ENCODE results near the gene GPX7.
A peak's percentile ranks its signal among the peaks of the same experiment; 100 is the strongest.

GPX7 gene

GRCh38 chr1:52588535-52588934 is 13.6 kb upstream of the GPX7 start:
- DNase-seq = no peak

DNA sequence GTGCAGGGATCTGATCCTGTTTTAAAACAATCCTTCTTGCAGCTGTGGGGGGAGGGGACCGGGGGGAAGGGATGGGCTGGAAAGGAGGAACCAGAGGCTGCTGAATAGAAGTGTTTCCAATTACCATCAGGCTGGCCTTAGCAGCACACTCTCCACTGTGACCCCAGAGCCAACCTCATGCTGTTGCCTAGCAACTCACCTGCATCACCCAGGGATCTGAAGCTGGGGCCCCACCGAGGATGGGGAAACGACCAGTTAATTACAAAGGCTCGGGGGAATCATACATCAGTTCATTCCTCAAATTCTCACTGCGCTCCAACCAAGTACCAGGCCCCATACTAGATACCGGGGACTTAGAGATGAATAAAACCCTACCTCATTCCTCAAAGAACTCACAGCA is 11.9 kb upstream of the GPX7 start:
- no peak for DNase-seq

DNA sequence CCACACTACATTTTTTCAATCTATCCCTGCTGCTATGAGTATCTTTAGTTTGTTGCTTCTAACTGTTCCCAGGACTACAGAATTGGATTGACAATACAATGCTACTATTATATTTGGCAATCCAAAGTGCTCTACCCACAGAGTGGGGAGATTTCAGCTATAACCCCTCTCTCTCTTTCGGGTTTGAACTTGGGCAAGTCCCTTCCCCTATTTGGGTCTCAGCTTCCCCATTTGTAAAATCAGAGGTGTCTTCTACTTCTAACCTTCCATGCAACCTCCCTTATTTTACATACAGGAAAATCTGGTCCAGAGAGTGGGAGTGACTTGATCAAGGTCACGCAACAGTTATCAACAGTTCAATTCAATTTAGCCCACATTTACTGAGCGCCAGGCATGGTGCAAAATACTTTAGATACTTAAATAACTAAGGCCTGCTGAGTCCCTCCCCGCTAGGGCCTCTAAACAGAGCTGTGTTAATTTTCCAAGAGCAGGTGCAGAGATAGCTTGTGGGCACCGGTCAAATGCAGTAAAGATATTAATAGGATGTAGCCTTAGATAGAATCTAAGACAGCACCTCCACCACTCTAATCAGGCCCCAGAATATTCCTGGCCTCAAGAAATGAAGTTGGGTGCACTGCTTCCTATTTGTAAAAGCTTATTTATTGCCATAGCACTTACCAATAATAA is 9.4 kb upstream of the GPX7 start:
- DNase-seq = no peak

- DNase-seq = no peak
Observed at GRCh38 chr1:52593495-52593894, 8.7 kb upstream of the GPX7 start.

- no peak for DNase-seq
Observed at GRCh38 chr1:52595061-52595460, 7.1 kb upstream of the GPX7 start.

- no peak for DNase-seq
Observed at GRCh38 chr1:52597912-52598311, 4.3 kb upstream of the GPX7 start.

DNA sequence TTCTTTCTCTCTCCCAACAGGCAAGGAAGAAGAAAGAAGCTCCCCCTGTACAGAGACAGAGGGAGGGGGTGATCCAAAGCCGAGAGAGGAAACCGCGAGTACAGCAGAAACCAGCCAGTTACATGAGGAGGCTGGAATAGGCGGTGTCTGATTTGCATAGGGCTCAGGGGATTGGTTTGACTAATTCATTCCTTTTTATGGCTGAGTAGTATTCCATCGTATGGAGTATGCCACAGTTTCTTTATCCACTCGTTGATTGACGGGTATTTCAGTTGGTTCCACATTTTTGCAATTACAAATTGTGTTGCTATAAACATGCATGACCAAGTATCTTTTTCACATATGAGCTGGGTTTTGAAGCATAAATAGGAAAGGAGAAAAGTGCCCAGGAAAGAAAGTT is 3.4 kb upstream of the GPX7 start:
- no peak for DNase-seq

DNA sequence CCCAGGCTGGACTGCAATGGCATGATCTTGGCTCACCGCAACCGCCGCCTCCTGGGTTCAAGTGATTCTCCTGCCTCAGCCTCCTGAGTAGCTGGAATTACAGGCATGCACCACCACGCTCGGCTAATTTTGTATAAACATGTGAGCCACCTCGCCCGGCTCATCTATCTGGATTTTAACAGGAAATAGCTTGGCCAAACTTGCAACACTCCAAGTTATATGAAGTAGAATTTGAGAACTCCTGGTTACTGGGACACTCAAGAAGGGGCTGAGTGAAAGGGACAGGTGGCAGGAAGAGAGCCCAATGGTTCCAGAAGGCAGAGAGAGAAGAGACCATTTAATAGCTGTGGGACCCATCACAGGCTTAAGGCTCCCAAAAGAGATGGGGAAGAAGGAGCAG is 2.9 kb upstream of the GPX7 start:
- DNase-seq = no peak

- DNase-seq = no peak
Observed at GRCh38 chr1:52600533-52601179, 1.5 kb upstream of the GPX7 start.

DNA sequence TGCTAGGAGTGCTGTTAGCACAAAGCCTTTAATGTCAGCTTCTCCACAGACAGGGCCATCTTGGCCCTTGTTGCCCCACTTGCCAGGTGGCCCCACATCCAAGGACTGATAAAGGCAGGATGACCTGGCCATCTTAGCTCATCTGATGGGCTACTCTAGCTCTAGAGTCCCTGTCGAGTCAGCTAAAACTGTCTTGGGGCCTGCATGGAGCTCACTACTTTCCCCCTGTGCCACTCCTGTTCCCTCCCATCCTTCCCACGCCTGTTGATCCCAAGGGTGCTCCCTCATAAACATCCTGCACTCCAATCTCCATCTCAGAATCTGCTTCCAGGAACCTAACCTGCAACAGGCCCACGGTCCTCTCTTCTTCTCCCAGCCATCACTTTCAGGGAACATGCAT is 652 bp upstream of the GPX7 start:
- DNase-seq = no peak

DNA sequence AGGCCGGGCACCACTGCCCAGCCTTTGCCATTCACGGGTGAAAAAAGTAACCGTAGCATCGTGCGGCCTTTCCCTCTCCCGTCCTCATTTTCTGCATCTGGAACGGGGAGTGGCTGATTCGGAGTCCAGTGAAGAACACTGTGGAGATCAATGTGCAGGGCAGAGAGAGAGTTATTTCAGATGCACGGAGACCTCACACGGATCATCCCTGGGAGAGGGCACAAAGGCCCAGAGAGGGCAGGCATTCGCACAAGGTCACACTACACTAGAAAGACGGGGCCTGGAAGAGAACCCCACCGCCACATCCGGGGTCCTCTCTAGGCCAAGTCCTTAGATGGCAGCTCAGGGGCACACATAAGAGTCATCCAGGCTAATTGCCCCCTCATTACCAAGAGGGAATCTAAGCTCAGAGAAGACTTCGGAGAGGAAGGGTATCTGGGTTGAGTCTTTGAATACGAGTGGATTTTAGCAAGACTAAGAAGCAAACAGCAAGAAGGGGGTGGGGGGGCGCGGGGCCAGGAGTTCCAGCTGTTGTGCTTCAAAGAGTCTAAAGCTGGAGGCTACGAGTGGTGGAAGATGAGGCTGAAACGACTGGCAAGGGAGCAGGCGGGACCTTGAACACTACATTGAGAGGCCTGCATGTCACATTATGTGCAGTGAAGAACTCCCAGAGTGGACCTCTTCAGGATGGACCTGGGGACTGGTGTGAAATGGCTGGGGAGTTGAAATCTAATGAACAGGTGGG is 857 bp downstream of the GPX7 start:
- DNase-seq = peak in 1 of 2 donors; percentile 29

DNA sequence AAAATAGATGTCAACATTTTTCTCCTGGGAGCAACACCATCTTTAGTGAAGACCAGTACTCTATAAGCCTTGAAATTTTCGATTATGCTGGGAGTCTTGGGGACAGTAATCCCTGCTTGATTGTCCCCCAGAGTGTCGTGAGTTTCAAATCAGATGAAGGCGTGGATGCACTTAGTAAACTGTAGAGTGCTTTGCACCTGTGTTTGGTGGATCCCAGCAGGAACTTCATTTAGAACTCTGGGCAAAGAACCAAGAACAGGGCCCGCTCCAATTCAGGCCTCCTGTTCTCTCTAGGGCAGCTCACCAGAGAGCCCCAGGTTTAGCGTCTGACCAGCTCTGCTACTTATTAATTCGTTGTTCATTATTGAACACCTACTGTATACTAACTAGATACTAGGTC is 1.5 kb downstream of the GPX7 start:
- DNase-seq = no peak

GRCh38 chr1:52604063-52604770 is 2.0 kb downstream of the GPX7 start:
- no peak for DNase-seq

GRCh38 chr1:52613636-52614373 is 11.6 kb downstream of the GPX7 start:
- DNase-seq = no peak

- DNase-seq = no peak
Observed at GRCh38 chr1:52614671-52615070, 12.5 kb downstream of the GPX7 start.

DNA sequence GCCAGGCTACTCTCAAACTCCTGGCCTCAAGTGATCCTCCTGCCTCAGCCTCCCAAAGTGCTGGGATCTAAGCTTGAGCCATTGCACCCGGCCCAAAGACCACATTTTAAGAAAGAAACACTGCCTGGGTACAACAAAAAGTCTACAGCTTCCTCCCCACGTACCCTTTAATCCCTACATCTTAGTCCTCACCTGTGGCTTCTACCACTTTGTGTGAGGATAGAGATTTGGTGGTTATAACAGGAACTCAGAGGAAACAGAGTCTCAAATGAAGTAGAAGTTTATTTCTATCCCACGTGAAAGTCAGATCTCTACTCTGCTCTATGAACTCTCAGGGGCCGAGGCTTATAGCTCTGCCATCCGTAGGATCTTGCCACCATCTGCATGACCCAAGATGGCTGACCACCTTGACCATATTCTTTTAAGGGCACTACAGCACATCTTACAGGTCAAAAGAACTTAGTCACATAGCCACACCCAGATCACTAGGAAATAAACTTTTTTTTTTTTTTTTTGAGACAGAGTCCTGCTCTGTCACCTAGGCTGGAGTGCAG is 13.4 kb downstream of the GPX7 start:
- DNase-seq = no peak

DNA sequence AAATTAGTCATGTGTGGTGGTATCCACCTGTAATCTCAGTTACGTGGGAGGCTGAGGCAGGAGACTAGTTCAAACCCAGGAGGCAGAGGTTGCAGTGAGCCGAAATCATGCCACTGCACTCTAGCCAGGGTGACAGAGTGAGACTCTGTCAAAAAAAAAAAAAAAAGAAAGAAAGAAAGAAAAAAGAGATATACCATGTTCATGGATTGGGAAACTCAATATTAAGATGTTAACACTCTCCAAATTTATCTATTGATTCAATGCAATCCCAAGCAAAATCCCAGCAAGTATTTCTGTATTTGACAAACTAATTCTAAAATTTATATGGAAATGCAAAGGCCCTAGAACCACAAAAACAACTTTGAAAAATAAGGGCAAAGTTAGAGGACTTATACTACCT is 19.8 kb downstream of the GPX7 start:
- no peak for DNase-seq

- no peak for DNase-seq
Observed at GRCh38 chr1:52623812-52624211, 21.6 kb downstream of the GPX7 start.

GRCh38 chr1:52627028-52627427 is 24.9 kb downstream of the GPX7 start:
- no peak for DNase-seq

- no peak for DNase-seq
Observed at GRCh38 chr1:52628614-52629324, 26.6 kb downstream of the GPX7 start.

DNA sequence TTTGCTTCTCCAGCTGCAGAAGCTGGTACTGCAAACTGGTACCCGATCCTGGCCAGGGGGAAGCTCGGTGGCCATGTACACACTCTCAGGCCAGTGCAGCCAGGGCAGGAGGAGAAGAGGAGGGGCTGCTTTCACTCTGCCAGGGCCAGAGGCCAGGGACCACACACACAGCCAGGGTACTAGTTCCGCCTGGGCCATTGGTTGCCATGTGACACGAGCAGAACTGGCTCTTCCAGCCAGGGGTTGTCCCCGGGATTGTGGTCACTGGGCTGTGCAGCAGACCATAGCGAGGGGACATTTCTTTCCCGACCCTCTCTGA is 27.1 kb downstream of the GPX7 start:
- DNase-seq = peak; percentile 13 to 55

DNA sequence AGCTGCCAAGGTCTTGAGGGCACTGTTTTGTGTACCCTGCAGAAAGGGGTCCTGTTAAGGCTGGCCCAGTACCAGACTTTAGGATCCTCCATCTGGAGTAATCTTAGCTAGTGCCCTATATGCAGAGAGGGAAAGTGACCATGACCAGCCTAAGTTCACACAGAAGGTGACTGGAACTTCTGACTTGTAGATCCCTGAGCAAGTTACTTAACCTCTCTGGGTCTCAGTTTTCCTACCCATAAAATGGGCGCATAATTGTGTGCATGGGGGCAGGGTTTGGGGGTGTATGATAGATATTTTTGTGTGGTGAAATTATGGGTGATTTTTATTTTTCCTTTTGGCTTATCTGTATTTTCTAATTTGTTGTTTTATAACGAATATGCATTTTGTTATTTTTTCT is 27.5 kb downstream of the GPX7 start:
- DNase-seq = no peak
